T1000 (cell line): ENCODE results near the gene TUBB2B.

Source experiments
- DNase-seq: peaks from one replicate; lab custom pipeline; 2025; ENCODE audit warnings: mixed read lengths; lab: John Stamatoyannopoulos, UW

TUBB2B gene

GRCh38 chr6:3232017-3232945 is 4.8 kb upstream of the TUBB2B start:
- no peak for DNase-seq

- DNase-seq, result peak; percentile 37
Measured at GRCh38 chr6:3231247-3232016, 4.0 kb upstream of the TUBB2B start.

- no peak for DNase-seq
Measured at GRCh38 chr6:3230900-3231246, 3.4 kb upstream of the TUBB2B start.

GRCh38 chr6:3230256-3230882 is 2.9 kb upstream of the TUBB2B start:
- DNase-seq, result no peak

GRCh38 chr6:3229566-3230178 is 2.2 kb upstream of the TUBB2B start:
- DNase-seq, result no peak

GRCh38 chr6:3228771-3229565 is 1.5 kb upstream of the TUBB2B start:
- no peak for DNase-seq

- DNase-seq, result no peak
Measured at GRCh38 chr6:3228046-3228671, 706 bp upstream of the TUBB2B start.

- DNase-seq, result no peak
Measured at GRCh38 chr6:3226481-3227362, 731 bp downstream of the TUBB2B start.

GRCh38 chr6:3226042-3226441 is 1.4 kb downstream of the TUBB2B start:
- DNase-seq, result no peak

GRCh38 chr6:3222506-3223038 is 4.9 kb downstream of the TUBB2B start:
- DNase-seq, result no peak

- no peak for DNase-seq
Measured at GRCh38 chr6:3221578-3221977, 5.9 kb downstream of the TUBB2B start.

- DNase-seq, result no peak
Measured at GRCh38 chr6:3220366-3220765, 7.1 kb downstream of the TUBB2B start.

GRCh38 chr6:3218266-3218665 is 9.2 kb downstream of the TUBB2B start:
- no peak for DNase-seq

GRCh38 chr6:3217286-3217685 is 10.2 kb downstream of the TUBB2B start:
- DNase-seq, result no peak

- DNase-seq, result no peak
Measured at GRCh38 chr6:3214898-3215297, 12.6 kb downstream of the TUBB2B start.

GRCh38 chr6:3213334-3213695 is 14.1 kb downstream of the TUBB2B start:
- no peak for DNase-seq

- no peak for DNase-seq
Measured at GRCh38 chr6:3212261-3212660, 15.2 kb downstream of the TUBB2B start.

- peak; percentile 34 for DNase-seq
Measured at GRCh38 chr6:3211681-3212080, 15.8 kb downstream of the TUBB2B start.

- DNase-seq, result no peak
Measured at GRCh38 chr6:3210024-3210610, 17.3 kb downstream of the TUBB2B start.
